HG02588 (cell line): Measurements from ENCODE around the gene NME1.

Experiments
- ATAC-seq: cut with Tn5 transposase; IDR thresholded peaks from one replicate; pipeline ENCODE4 v1.9.1; 2021; ENCODE audit warnings: mild to moderate bottlenecking, moderate library complexity; ENCODE audit not compliant: unreplicated experiment

NME1 gene

DNA sequence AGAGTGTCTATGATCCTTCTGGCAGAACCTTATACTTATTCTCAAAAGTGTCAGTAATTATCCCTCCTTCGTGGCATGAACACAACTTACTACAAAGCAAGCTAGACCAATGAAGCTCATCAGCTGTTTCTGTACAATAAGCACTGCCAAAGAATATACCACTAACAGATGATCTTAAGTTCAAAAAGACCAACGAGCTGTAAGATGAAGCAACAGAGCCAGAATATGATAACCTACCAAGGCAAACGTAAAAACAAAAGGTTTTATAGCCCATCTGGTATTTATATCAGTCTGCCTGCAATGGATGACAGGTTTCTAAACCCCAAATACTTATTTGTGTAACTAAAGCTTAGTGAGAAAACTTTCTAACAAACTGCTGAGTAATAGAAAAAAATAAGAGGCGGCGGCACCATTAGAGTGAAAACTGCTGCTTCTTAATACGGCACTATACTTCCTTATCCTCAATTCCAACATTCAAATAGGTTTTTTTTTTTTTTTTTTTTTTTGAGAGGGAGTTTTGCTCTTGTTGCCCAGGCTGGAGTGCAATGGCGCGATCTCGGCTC is 35.0 kb downstream of the NME1 start:
- ATAC-seq = no peak

DNA sequence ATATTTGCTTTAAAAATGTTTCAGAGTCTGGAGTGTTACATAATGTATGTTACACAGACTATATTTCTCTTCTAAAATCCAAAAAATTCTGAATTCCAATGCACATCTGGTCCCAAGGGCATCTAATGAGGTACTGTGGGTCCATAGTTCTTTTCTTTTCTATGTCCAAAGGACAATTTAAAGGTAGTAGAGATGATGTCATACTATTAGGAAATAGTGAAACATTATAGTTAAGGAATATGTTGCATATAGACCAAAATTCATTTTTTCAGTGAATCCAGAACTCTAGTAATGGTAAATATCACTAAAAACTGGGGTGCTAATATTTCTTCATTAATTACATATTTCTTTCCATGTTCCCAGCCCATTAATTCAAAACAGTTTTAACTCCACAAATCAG is 35.8 kb downstream of the NME1 start:
- no peak for ATAC-seq

GRCh38 chr17:51189628-51190027 is 36.3 kb downstream of the NME1 start:
- no peak for ATAC-seq

GRCh38 chr17:51191895-51192294 is 38.5 kb downstream of the NME1 start:
- ATAC-seq = no peak

DNA sequence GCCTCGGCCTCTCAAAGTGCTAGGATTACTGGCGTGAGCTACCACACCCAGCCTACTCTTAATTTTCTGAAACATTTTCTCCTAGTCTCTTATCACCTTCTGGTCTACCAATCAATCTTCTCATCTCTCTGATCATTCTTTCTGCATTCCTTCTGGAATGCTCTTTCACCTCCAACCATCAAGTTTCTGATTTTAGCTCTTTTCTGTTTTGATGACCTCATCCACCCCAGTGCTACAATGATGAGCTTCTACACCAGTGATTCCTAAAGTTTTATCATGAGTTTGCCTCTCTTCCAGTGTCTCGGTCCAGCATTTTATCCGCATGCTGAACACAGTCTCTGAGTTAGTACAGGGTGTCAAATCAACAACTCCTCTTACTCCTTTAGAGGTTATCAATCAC is 44.4 kb downstream of the NME1 start:
- ATAC-seq = no peak

- ATAC-seq = no peak
These were observed 46.9 kb downstream of the NME1 start for GRCh38 chr17:51200295-51200694.

DNA sequence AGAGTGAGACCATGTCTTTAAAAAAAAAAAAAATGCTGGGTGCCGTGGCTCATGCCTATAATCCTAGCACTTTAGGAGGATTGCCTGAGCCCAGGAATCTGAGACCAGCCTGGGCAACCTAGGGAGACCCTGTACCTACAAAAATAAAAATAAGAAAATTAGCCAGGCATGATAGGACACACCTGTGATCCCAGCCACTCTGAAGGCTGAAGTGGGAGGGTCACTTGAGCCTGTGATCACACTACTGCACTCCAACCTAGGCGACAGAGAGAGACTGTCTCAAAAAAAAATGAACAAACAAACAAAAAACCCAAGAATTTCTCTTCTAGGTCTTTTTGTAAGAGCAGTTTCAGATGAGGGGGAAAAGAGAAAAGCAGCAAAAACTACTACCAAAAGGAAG is 47.5 kb downstream of the NME1 start:
- ATAC-seq = no peak

- ATAC-seq = no peak
These were observed 50.5 kb downstream of the NME1 start for GRCh38 chr17:51203838-51204237.
